Activated CD4-positive, alpha-beta T cell treated with anti-CD3 and anti-CD28 coated beads, Interleukin-2, Interleukin-6, amounts not matched to agents 100 ng/mL and 50 ng/mL, durations not matched to agents 16 hours and 8 hours (primary cell): ENCODE data around the gene KCNAB1.
"Not testable (repeated sequence)": the region's sequence is repeated elsewhere in the genome, so short reads cannot be mapped to it uniquely, and the experiment has no call there.

ENCODE experiments used
- DNase-seq: peaks from one replicate; pipeline ENCODE4 v3.0.0-alpha.2; 2020

KCNAB1 gene

GRCh38 chr3:156284637-156285036, 164.3 kb downstream of the KCNAB1 start:
- not testable (repeated sequence) for DNase-seq

GRCh38 chr3:156285626-156286025, 165.2 kb downstream of the KCNAB1 start:
- DNase-seq = no peak

DNA sequence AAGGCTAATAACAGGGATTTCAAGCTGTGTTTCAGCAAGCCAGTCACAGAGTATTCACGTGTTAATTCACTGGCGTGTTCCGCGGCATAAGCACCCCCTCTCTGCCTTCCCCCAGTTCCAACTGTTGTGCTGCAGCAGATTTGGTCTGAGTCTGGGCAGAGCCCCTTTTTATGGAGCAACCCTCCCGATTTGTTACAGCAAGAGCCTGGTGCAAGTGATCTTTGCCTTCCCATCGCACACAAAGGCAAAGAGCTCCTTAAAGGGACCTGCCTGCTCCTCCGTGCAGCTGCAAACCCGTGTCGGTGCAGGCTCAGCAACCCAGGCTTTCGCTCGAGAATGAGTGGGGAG, 170.5 kb downstream of the KCNAB1 start:
- DNase-seq = no peak

- DNase-seq = no peak
Observed at GRCh38 chr3:156291272-156292123, 171.1 kb downstream of the KCNAB1 start.

GRCh38 chr3:156293566-156293965, 173.2 kb downstream of the KCNAB1 start:
- no peak for DNase-seq

GRCh38 chr3:156297582-156297981, 177.2 kb downstream of the KCNAB1 start:
- no peak for DNase-seq

DNA sequence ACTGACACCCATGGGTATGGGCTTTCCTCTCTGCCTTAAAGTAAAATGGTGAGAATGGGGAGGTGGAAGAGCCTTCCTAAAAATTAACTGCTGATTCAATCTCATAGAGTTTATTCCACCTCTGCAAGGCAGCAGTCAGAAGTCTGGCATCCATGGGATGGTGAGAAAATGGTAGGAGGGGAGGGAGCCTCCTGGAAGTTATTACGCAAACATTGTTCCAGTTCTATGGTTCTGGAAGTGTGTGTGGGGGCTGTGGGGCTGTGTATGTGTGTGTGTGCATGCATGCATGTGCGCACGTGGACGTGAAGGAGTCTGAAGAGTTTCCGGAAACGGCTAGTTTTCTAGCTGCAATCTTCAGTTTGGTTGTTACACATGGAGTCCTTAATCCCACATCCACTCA, 177.6 kb downstream of the KCNAB1 start:
- DNase-seq = no peak

DNA sequence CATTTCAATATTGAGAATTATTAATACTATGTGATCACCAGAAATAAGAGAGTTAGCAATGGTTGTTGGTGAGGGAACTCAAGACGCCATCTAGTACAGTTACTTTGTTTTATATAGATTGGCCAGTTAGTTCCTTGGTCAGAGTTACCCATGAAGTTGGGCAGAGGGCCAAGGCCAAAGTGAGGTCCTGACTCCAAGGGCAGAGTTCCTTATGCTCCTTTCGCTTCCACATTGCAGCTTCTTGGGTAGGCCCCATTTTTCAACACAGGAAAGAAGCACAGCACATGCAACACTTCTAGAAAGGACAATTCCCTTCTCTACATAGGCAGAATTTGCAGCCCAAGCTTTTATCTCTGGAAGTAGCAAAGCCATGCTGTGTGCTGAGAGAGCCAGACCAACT, 178.6 kb downstream of the KCNAB1 start:
- no peak for DNase-seq

GRCh38 chr3:156299569-156299968, 179.2 kb downstream of the KCNAB1 start:
- no peak for DNase-seq

- DNase-seq = no peak
Observed at GRCh38 chr3:156300371-156300770, 180.0 kb downstream of the KCNAB1 start.

GRCh38 chr3:156300929-156301840, 180.8 kb downstream of the KCNAB1 start:
- DNase-seq = no peak

DNA sequence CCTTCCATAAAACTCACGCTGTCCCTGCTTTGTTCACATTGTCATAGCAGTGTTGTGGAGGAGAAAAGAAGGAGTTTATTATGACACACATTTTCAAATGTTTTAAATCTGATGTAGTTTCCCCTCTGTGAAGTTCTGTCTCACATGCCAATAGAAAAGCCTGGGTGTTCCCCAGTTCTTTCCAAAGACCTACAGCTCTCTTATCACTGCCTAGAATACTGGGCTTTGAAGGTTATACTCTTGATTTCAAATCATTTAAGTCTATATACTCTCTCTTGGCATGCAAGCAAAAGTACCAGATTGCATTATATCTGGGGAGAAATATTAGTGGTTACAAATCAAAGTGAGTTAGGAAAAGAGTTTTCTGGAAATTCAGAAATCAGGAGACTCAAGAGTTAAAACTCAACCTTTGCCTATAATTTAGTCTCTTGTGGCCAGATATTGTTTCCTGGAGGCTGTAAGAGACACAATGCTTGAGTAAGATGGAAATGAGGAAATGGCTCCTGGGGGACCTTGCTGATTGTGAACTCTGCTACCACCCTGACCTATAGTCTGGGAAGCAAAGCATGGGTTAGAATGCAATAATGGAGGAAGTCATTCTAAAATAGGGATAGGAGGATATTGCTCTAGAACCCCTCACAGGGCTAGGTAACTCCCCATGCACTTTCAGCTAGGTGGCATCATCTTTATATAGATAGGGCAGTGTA, 182.8 kb downstream of the KCNAB1 start:
- no peak for DNase-seq

DNA sequence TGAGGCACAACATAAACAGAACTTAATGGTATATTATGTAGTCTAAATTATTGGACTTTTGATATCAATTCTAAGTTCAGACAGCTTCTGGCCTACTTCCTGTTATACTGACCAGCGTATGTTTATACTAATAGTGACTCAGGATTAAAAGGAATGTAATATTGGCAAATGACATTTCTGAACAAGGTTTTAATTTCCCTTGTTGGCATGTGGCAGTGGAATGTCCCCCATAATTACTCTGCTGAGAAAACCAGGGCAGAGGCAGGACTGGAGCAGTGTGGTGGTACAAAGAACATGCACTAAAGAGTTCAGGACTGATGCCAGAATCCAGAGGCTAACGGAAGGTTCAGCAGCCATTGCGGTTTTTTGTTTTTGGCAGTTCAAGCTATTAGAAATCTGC, 184.0 kb downstream of the KCNAB1 start:
- no peak for DNase-seq

DNA sequence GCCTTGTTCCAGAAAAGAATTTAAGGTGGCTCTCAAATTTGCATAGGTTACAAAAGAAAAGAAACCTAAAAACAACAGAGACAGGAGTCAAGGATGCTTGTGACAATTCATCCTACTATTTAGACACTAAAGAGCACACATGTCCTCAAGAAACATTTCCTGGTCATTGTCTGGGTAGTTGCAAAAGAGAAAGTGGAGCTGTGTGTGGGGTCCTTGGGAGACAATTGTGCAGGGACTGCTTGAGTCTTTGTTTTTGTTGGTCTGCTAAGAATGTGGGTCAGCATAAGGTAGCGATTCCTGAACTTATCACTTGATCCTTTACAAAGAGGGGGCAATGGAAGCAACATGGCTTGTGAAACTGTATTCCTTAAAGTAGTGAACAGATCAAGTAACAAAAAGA, 185.3 kb downstream of the KCNAB1 start:
- no peak for DNase-seq

GRCh38 chr3:156307704-156308103, 187.3 kb downstream of the KCNAB1 start:
- DNase-seq = no peak

DNA sequence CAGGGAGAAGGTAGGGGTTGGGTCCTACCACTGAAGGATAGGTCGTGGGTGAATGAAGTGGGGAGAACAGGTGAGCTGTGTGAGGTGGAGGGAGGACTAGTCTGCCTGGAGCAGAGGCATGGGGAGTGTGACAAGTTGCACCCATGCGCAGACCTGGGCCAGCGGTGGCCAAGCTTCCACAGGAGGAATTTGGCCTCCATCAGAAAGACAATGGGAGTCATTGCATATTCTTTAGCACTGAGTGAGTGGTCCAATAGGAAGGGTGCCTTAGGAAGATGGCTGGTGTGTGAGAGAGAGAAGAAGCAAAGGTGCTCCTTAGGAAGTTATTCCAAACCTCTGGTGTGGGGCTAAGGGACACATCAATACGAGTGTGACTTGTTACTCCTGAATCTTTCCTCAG, 191.1 kb downstream of the KCNAB1 start:
- DNase-seq = no peak

DNA sequence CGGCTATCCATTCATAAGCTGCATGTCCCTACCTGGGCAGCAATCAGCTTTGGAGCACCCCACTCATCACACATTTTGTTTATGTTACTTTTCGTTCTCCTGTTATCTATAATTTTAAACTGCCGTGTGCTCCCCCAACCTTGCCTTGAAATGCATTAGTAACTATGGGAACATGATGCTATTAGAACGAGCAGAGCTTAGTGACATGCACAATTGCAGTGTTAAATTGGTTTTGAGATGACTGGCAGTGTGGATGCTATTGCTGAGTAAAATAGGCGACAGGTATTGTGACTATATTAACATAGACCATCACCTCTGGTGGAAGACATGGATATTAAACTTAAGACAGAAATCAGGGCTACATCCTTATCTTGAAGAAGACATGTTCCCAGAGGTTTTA, 191.6 kb downstream of the KCNAB1 start:
- DNase-seq = no peak

- DNase-seq = no peak
Observed at GRCh38 chr3:156316076-156316475, 195.7 kb downstream of the KCNAB1 start.

DNA sequence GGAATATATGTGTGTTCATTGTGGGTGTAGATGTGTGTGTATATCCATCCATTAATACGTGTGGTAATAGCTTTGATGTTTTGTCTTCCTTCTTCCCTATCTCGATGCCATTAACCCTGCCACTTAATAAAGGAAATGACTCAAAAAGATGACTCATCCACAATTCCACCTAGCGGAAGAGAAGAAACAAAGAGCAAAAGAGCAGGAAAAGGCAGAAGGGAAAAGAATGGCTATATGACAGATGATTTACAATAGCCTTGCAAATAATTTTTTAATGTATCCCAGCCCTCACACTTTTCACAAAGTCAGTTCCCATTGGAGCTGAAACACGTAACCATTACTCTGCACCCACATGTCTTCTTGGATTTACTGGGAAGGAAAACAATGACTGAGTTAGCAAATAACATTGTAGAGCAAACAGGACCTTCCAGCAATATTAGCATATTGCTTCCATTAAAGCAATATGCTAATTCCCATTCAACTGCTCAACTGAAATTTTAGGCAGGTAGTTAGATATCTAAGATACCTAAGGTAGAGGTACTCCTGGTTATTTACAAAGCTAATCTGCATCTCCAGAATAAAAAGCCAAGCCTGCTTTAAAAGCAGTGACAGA, 197.2 kb downstream of the KCNAB1 start:
- DNase-seq = no peak

GRCh38 chr3:156321945-156322344, 201.6 kb downstream of the KCNAB1 start:
- DNase-seq = no peak

DNA sequence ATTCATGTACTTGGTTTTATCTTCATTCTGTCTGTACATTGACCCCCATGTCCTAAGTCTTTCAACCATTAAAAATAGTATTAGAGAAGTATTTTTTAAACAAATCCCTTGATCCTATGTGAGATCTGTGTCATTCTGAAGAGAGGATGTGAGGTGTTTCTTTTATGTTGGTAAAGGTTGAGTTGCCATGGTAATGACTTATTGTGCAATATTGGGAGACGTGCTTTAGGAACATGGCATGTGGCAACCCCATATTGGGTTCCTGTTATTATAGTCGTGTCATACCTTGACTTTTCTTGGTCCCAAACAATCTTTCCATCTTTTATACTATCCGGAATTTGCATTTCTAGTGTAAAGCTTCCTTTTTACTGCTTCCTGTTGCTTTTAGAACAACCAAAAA, 203.1 kb downstream of the KCNAB1 start:
- DNase-seq = no peak

GRCh38 chr3:156330415-156330814, 210.0 kb downstream of the KCNAB1 start:
- DNase-seq = no peak

DNA sequence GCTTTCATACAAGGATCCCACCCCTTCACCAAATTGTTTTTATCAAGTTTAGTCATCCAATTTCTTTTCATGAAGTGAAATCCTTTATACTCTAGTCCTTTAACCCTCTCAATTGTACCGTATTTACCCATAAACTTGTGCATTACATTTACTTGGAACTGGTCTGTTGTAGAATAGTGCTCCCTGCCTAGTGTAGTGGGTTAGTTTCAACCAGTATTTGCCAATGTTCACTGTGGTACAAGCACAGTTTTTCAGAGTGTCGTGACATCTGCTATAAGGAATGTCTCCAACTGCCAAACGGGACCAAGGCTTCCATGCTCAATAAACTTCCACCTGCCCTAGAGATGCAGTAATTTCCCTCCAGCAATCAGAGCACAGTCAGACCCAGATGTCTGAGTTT, 211.9 kb downstream of the KCNAB1 start:
- DNase-seq = no peak
